GM18507 (cell line): ENCODE measurements around the gene DNAJC21.
"Not testable (repeated sequence)": the region's sequence is repeated elsewhere in the genome, so short reads cannot be mapped to it uniquely, and the experiment has no call there.

Source experiments
- DNase-seq: peaks from one replicate; pipeline ENCODE4 v3.0.0; 2011; ENCODE audit warnings: low read depth; ENCODE audit not compliant: insufficient read length; ENCODE audit errors: extremely low spot score
- FAIRE-seq: peaks from 2 replicates; lab custom pipeline; 2011; peaks lifted over from hg19 to GRCh38; lab: Jason Lieb, UNC

The DNAJC21 gene

GRCh38 chr5:34918025-34918424 lies 11.3 kb upstream of the DNAJC21 start:
- FAIRE-seq, result no peak
- DNase-seq, result no peak

DNA sequence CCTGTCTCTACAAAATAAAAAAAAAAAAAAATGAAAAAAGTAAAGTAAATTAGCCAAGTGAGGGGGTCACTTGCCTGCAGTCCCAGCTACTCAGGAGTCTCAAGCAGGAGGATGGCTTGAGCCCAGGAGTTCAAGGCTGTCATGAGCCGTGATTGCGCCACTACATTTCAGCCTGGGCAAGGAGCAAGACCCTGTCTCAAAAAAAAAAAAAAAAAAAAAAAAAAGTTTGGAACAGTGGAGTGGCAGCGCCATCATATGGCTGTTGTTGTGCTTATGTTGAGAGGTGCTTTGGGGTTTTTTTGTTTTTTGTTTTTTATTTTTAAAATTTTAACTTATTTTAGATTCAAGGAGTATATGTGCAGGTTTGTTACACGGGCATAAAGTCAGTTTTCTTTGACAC lies 10.3 kb upstream of the DNAJC21 start:
- DNase-seq (no peak), FAIRE-seq (no peak)

GRCh38 chr5:34923256-34923655 lies 6.1 kb upstream of the DNAJC21 start:
- DNase-seq, result not testable (repeated sequence)

DNA sequence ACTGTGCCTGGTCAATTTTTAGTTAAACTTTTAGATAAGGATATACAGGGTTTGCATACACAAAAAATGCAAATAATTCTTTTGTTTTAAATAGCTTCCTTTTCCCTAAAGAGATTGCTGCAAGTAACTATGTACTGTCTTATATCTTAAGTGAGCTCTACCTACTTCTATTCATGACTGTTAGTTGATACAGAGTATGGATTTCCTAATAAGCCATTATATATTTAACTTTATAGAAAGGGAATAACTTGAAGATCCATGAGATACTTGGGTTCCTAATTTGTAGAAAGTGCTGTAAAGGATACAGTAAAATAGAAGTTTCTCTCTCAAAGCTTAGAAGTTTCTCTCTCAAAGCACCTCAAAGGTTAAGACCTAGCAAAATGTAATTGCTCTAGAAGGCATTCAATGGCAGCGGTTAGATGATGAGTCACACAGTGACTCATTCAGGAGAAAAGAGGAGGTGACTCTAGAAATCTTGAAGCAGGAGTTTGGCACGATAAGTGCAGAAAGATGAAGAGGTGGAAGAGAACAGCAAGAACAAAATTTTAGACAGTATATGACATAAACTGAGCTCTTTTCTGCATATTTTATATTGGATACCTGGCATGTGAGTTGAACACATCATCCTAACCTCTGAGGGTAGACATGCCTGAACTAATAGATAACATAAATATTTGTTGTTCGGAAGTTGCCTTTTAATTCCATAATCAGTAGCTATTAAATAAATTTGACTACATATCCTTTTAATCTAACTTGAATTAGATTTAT lies 5.5 kb upstream of the DNAJC21 start:
- FAIRE-seq, result peak; percentile 9
- no peak for DNase-seq

More at GRCh38 chr5:34923256-34923655, 6.1 kb upstream of the DNAJC21 start:
- FAIRE-seq, result not testable (repeated sequence)

DNA sequence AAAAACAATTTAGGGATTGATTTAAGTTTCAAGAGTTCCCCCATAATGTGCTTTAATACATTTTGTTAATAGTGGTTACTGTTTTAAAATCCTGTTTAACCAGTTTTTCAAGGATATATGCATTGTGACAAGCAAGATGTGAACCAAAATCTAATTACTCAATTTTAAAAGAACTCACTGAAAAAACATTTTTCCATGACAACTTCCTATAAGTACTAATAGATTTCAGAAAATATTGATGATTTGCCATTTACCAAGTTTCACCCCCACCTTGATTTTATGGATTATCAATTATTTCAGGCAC lies 4.9 kb upstream of the DNAJC21 start:
- no peak for FAIRE-seq
- DNase-seq, result no peak

GRCh38 chr5:34926318-34926888 lies 3.0 kb upstream of the DNAJC21 start:
- FAIRE-seq (no peak), DNase-seq (no peak)

DNA sequence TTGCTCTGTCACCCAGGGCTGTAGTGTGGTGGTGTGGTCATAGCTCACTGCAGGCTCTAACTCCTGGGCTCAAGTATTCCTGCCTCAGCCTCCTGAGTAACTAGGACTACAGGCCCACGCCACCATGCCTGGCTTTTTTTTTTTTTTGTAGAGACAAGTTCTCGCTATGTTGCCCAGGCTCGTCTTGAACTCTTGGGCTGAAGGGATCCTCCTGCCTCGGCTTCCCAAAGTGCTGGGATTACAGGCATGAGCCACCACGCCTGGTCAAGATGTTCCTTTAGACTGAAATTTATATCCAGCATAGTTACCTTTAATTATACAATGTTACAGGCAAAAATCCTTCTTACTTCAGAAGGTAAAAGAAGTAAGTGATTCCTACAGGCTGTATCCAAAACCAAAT lies 1.6 kb upstream of the DNAJC21 start:
- no peak for DNase-seq

DNA sequence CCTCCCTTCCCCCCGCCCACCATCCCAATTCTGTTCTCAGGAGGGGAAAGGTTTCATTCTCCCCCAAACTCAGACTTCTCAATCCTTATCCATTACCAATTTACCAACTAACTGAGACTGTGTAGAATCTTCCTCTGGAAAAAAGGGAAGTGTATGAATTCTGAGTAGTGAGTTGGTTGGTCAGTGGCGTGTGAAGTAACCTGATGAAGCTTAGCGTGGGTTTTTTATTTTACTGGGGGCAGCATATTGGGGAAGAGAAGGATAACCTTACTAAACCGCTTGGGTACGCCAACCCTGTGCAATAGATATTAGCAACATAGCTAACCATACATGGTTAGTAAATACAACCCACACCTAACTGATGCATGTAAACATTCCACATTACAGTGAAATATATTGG lies 1.1 kb upstream of the DNAJC21 start:
- FAIRE-seq, result no peak
- DNase-seq, result no peak

More for the DNA sequence above, 1.6 kb upstream of the DNAJC21 start:
- no peak for FAIRE-seq

DNA sequence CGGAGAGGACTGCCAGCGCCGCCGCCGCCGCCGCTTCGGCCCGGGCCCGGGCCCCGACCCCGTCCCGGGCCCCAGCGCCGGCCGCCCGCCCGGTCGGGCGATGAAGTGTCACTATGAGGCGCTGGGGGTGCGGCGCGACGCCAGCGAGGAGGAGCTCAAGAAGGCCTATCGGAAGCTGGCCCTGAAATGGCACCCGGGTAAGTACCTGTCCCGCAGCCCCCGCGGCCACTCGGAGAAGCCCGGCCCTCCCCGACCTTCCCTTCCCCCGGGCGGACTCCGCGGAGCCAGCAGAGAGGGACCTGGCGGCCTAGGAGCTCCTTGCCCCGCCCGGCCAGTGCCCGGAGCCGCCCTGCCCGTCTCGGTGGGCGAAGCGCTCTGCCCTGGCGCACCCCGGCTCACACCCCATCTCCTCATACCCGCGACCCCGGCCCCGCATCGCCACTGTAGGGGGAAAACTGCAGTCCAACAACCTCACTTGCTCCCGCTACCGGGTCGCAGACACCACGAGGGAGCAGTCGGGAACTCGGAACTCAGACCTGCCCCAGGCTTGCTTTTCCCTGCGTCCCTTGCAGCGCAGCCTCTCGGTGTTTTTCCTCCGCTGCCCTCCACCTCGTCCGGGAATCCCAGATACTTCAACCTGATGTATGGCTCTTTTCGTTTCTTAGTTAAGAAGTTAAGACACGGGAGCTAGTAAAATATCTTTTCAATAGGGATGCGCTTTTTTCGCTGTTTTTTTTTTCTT lies 532 bp downstream of the DNAJC21 start:
- DNase-seq (peak; percentile 65), FAIRE-seq (peak; percentile 47)

DNA sequence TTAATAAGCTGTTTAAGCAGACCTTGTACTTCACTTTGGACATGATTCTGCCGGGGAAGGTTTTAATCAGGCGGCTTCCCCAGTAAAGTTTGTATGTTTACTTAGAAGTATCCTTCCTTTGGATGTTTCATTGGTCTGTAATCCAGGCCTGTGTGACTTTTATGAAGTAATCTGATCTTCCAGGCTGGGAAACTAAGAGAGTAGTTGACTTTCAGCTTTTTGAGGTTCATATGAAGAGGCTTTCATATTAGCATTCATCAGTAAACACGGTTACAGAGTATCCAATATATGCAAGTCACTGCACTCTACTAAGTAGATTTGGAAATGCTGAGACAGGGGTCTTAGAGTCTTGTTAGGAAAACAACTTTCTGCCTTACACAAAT lies 1.1 kb downstream of the DNAJC21 start:
- no peak for DNase-seq

GRCh38 chr5:34930870-34931269 lies 1.5 kb downstream of the DNAJC21 start:
- DNase-seq (no peak), FAIRE-seq (no peak)

More for the DNA sequence above, 1.1 kb downstream of the DNAJC21 start:
- peak; percentile 24 for FAIRE-seq

GRCh38 chr5:34932947-34933346 lies 3.6 kb downstream of the DNAJC21 start:
- FAIRE-seq, result no peak

GRCh38 chr5:34941936-34942335 lies 12.6 kb downstream of the DNAJC21 start:
- no peak for DNase-seq
- no peak for FAIRE-seq

More at GRCh38 chr5:34932947-34933346, 3.6 kb downstream of the DNAJC21 start:
- DNase-seq, result no peak

- DNase-seq (no peak), FAIRE-seq (no peak)
Measured at GRCh38 chr5:34944044-34944443, 14.7 kb downstream of the DNAJC21 start.

GRCh38 chr5:34944460-34945047 lies 15.2 kb downstream of the DNAJC21 start:
- FAIRE-seq, result no peak
- no peak for DNase-seq

- FAIRE-seq, result no peak
Measured at GRCh38 chr5:34957321-34957720, 28.0 kb downstream of the DNAJC21 start.

GRCh38 chr5:34957857-34958690 lies 28.7 kb downstream of the DNAJC21 start:
- DNase-seq, result no peak
- FAIRE-seq, result peak; percentile 70

More at GRCh38 chr5:34957321-34957720, 28.0 kb downstream of the DNAJC21 start:
- no peak for DNase-seq

DNA sequence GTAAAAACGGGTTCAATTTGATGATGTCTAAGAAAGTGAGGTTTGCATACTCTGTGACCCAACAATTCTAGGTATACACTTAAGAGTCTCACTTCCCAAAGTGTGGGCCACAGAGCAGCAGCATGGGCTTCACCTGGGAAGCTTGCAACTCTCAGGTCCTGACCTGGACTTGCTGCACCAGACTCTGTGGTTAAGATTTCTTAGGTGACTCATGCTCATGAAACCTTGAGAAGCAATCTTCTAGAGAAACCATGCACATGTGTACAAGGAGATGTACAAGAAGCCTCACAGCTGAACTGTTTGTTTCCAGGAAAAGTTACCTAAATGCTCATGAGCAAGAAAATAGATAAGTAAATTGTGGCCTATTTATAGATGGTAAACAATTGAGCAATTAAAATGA lies 30.0 kb downstream of the DNAJC21 start:
- FAIRE-seq (peak; percentile 81), DNase-seq (no peak)

DNA sequence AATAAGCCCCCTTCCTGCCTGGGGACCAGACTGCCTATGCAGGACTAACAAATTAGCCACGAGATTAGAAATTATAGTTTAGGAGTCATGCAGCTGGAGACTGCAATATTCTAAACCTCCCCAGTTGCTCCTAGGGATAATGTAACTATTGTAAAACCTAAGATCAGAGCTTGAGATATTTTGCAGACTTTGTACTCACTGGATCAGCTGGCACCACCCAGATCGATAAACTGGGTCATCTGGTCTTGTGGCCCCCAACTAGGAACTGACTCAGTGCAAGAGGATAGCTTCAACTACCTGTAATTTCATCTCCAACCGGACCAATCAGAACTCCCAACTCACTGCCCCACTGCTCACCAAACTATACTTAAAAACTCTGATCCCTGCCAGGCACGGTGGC lies 38.2 kb downstream of the DNAJC21 start:
- DNase-seq (no peak), FAIRE-seq (no peak)
